Renal cortical epithelial cell (primary cell): ENCODE data around the gene AVP. TPM values are rescaled to one million over a fixed set of nuclear protein-coding genes. Genes with fewer than 3 reads are reported as not detected.

Experiments
- DNase-seq: peaks from one replicate; pipeline ENCODE4 v3.0.0-alpha.2; 2011; ENCODE audit warnings: low read depth
- total RNA-seq: library from RNA; depleted of rRNA; stranded (reverse); fragments of >200 nt; gene quantifications from 2 replicates; pipeline ENCODE4 v1.2.3, GENCODE V29; 2014

Gene AVP
- total RNA-seq, 1 donor from 2014 or later: not detected

GRCh38 chr20:3109350-3110302, 25.1 kb upstream of the AVP start:
- no peak for DNase-seq

DNA sequence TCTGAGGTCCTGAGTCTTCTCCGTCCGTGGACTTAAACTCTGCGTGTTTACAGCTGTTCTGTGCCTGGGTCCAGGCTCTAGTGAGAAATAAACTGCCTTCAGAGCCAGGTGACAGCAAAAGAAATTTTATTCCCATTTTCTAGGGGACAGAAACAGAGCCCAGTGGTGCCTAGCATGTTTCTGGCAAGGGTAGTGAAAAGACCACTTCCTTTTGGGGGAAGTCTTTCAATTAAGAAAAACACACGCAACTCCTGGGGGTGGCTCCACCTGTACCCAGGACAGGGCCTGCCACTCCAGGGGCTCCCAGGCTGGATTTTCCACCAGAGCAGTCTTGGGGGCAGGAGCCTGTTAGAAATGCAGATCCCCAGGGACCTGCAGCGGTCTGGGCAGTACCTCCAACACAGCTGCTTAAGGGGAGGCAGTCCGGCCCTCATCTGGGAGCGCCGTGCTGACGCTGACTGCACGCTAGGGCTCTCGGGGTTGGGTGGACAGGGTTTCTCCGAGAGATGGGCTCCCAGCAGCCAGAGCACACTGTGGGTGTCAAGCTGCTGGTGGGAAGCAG, 23.0 kb upstream of the AVP start:
- DNase-seq: no peak

GRCh38 chr20:3106658-3107463, 22.3 kb upstream of the AVP start:
- no peak for DNase-seq

GRCh38 chr20:3106185-3106584, 21.7 kb upstream of the AVP start:
- DNase-seq: no peak

GRCh38 chr20:3105256-3106137, 21.0 kb upstream of the AVP start:
- DNase-seq: no peak

DNA sequence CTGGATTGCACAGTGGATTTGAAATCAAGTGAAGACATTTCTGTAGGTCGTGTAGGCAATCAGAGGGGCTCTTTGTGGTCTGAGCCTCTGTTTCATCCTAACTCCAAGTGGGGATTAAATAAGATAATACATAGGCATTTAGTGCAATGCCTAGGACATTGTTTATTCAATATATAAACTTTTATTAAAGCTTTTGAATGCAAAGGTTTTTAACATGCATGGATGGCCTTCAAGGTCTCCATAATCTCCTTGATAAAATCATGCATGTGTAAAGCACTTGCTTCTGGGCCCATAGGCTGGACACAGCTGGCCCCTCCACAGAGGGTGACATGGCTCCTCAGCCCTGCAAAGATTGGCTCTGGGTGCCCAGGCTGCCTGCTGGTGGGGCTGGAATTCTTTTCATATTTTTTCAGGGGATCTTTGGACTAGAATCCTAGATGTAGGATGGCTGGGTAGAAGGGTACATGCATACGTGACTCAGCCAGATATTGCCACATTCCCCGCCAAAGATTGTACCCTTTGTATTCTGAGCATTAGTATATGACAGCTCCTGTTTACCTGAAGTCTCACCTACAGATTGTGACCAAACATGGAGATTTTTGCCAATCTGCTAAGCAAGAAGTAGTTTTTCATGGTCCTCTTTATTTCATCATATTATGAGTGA, 19.0 kb upstream of the AVP start:
- no peak for DNase-seq

DNA sequence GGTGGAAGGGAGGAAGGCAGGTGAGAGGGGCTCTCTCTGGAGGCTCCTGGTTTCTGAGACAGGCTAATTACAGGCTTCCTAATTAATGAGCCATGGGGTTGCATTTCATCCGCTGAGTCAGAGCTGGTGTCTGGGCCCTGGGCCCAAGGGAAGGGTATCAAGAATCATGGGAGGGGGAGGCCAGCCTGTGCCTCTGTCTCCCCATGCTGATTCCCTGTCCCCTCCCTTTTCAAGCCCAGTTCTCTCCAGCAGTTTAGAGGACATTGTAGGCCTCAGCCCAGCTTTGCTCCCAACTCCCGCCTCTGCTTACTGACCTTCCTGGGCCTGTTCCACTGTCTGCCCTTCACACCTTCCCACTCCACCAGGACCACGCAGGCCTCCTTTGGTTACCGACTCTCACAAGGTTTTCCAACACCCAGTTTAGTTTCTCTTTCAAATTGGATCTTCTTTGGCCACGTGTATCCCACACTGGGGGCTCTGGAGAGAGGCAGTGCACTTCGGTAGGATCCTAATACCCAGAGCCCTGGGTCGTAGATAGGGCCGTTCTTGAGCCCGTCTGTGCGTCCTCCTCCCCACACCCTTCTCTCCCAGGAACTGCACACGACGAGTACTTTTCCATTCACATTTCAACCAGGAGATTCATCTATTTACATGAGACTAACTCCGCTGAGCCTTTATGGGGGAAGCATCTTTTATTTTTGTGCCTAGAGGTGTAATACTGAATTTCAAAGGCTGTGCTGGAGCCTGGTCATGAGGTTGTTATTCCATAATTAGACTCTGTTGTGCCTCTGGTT, 18.2 kb upstream of the AVP start:
- no peak for DNase-seq

DNA sequence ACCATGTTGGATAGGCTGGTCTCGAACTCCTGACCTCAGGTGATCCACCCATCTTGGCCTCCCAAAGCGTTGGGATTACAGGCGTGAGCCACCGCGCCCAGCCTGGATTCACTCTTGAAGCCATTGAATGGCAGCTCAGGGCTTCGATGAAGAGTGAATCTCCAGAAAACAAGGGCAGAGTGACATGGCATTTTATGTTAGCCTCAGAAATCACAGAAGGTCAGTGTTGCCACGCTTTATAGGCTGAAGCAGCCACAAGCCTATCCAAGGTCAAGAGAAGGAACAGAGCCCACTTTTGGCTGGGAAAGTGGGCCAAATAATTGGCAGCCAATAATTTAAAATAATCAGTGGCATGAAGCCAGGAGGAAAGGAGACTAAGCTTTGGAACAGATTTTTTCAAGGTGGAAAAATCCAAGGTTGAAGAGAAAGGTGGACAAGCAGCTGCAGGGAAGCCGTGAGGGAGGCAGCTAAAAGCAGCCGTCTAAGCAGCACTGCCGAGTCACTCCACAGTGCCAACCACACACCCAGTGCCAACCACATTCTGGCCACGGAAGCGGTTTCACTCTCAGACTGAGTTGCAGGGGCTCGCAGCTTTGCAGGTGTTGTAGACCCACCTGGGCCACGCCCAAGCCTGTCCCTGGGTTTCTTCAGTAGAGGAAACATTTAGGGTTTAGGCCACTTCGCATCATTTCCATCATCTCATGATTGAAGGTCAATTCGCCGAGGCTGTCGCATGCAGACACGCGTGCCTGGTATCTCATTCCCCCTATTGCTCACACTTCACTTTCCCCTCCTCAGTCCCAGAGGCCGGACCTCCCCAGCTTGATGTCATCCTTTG, 17.4 kb upstream of the AVP start:
- DNase-seq: no peak

DNA sequence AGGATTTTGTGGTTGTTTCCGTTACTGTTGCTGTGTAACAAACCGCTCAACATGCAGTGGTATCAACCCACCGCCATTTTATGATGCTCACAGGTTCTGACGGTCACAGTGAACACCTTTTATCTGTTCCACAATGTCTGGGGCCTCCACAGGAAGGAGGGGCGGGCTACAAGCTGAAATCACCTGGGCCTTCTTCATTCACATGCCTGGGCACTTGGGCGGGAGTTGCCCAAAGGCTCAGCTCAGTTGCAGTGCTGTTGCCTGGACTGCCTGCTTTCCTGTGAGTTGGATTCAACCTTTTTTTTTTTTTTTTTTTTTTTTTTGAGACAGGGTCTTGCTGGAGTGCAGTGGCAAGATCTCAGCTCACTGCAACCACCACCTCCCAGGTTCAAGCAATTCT, 16.7 kb upstream of the AVP start:
- no peak for DNase-seq

GRCh38 chr20:3100480-3100879, 16.0 kb upstream of the AVP start:
- no peak for DNase-seq

DNA sequence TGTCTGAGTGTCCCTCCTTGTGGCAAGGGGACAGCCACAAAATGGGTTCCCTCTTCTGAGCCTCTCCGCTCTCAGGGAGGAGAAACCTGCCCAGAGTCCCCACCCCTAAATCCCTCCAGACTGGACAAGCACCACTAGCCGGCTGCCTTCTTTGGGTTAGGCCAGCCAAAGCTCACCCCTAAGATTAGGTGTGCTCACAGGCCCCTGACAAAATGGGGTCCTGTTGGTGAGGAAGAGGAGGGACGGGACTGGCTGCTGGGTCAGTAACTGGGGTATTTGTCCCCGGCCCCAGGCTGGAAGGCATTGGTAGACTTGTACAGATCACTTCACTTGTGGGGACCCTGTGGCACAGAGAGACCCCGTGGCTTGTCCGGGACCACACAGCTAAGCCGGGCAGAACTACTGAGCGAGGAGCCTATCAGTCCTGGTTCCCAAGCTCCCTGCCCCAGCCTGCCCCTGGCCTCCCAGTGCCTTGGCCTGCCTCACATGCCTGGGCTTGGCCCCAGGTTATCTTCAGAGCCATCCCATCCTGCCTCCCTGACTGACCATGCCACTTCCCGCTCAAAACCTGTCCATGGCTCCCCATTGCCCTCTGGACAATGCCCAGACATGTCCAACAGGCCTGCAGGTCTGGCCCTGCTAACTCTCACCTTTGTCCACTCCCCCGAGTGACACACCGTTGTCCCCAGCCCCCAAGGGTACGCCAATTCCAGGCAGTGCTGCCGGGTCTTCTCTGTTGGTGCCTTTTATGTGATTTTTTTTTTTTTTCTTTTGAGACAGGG, 10.5 kb upstream of the AVP start:
- DNase-seq: no peak

DNA sequence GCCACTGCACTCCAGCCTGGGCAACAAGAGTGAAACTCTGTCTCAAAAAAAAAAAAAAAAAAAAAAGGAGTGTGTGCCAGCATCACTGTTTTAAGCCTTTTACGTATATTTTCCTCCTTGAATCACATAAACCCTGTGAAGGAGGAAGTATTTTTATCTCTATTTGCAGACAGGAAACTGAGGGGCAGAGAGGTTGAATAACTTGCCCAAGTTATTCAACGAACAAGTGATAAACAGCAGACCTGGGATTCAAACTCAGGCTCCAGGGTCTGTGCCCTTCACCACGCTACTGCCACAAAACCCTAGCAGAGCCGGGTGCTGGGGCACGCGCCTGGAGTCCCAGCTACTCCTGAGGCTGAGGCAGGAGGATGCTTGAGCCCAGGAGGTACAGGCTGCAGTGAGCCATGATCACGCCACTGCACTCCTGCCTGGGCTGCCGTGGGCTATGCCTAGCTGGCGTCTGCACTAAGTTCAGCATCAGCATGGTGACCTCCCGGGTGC, 9.4 kb upstream of the AVP start:
- DNase-seq: no peak

GRCh38 chr20:3092611-3093379, 8.3 kb upstream of the AVP start:
- no peak for DNase-seq

DNA sequence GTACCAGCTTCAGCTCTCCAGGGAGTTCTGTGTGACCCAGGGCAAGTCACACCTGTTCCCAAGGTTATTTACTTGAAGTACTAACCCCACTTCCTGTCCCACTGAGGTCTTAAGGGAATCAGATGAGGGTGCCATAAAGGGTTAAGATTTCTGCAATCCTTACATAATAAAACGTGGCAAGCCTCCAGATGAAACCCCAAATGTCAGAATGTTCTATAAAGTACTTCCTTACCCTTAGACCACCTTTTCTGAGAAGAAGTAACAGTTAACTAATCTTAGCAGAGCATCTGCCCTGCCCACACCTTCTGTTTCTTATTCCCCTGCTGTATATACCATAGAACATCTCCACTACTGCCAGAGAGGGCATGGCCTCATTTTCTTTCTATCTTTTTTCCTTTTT, 6.0 kb upstream of the AVP start:
- DNase-seq: no peak

GRCh38 chr20:3088031-3088430, 3.5 kb upstream of the AVP start:
- no peak for DNase-seq

DNA sequence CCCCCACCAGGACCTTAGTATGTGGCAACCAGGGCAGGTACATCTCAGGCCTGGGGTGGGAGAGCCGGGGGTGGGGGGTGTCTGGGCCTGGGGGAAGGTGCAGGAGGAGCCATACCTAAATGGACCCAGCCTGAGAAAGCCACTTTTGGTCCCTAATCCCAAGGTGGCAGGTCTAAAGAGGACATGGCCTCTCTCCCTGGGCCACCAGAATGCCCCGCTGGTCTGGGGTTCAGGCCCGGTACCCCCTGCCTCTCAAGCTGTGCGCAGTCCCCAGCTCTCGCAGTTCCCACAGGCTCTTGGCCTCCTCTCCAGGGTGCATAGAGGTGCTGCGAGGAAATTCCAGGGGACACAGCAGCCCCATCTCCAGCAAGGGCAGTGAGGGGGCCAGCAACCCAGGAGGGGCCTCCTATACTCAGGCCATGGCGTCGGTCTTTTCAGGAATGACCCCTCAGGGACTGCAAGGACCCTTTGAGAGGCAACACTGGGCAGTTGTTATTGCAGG, 1.1 kb upstream of the AVP start:
- no peak for DNase-seq

GRCh38 chr20:3084986-3085360, 449 bp upstream of the AVP start:
- DNase-seq: no peak
